Spinal cord (tissue), 10 donors: ENCODE results near the gene SRPRB. TPM values are rescaled to one million over a fixed set of nuclear protein-coding genes. Genes with fewer than 3 reads are reported as not detected.

Experiments
- DNase-seq, 6 donors: peaks; one replicate each; pipeline versions ENCODE4 v3.0.0 to v3.0.0-alpha.2; 2013 to 2015; ENCODE audit warnings: low spot score in 6 of 6, low read depth in 4 of 6
- H3K27ac ChIP-seq: one replicate; pipeline ENCODE4 v1.5.1; 2013; ENCODE audit warnings: low read depth, low read length, control low read depth
- H3K27me3 ChIP-seq: one replicate; pipeline ENCODE4 v1.6.1; 2013; ENCODE audit warnings: low read length; ENCODE audit not compliant: control insufficient read depth, insufficient read depth
- H3K36me3 ChIP-seq: one replicate; pipeline ENCODE4 v1.6.1; 2013; ENCODE audit warnings: low read length; ENCODE audit not compliant: control insufficient read depth, insufficient read depth
- H3K4me1 ChIP-seq: one replicate; pipeline ENCODE4 v1.6.1; 2013; ENCODE audit warnings: low read length; ENCODE audit not compliant: control insufficient read depth, insufficient read depth
- H3K4me3 ChIP-seq: one replicate; pipeline ENCODE4 v1.5.1; 2013; ENCODE audit warnings: low read depth, low read length, control low read depth
- H3K9me3 ChIP-seq: one replicate; pipeline ENCODE4 v1.6.1; 2013; ENCODE audit warnings: low read length; ENCODE audit not compliant: control insufficient read depth, insufficient read depth
- WGBS: methylation state at CpG from one replicate; pipeline ENCODE4 v1.1.5; 2013; ENCODE audit warnings: missing lambda C conversion rate; ENCODE audit not compliant: insufficient coverage; 5-methylcytosine and 5-hydroxymethylcytosine counted together
- polyA plus RNA-seq, 2 donors: library from polyadenylated mRNA; unstranded; fragments of 120-200 nt; gene quantifications; one replicate each; pipeline ENCODE4 v1.2.1, GENCODE V29; 2013; ENCODE audit not compliant: insufficient read length in 2 of 2
- total RNA-seq, 2 donors: library from RNA; depleted of rRNA in 1 of 2; stranded (reverse); fragments of 120-200 nt in 1 of 2; fragments of >200 nt in 1 of 2; gene quantifications; one replicate each; pipeline versions ENCODE4 v1.2.3 to v1.2.4, GENCODE V29; 2013 to 2014
- donor health status: healthy.

SRPRB gene
- total and polyA plus RNA-seq, 4 donors = 56.1 to 74.6 (median 70.2) TPM

- no peaks in the 10 kb centered on the region for H3K9me3 ChIP-seq
- H3K27me3 ChIP-seq = no peaks in the 10 kb centered on the region
- no peak for DNase-seq
- 89% methylated on average over 4 of the region's 4 CpGs for WGBS
- peaks cover 86% of the 10 kb centered on the region for H3K36me3 ChIP-seq
- no peaks in the 10 kb centered on the region for H3K4me1 ChIP-seq
- no peak overlapping the region for H3K4me3 ChIP-seq
- no peak overlapping the region for H3K27ac ChIP-seq
These were observed 32.7 kb downstream of the SRPRB start for GRCh38 chr3:133838296-133838789.

GRCh38 chr3:133838916-133839800 lies 33.5 kb downstream of the SRPRB start:
- H3K4me3 ChIP-seq = no peak overlapping the region
- no peak for DNase-seq
- no peaks in the 10 kb centered on the region for H3K9me3 ChIP-seq
- no peaks in the 10 kb centered on the region for H3K4me1 ChIP-seq
- H3K36me3 ChIP-seq = peaks cover 77% of the 10 kb centered on the region
- H3K27ac ChIP-seq = no peak overlapping the region
- no peaks in the 10 kb centered on the region for H3K27me3 ChIP-seq
- 92% methylated on average over 9 of the region's 12 CpGs for WGBS

GRCh38 chr3:133840055-133840737 lies 34.6 kb downstream of the SRPRB start:
- WGBS = 95% methylated on average over 8 of the region's 9 CpGs
- Histone ChIP-seq H3K27ac (no peak overlapping the region), H3K27me3 (no peaks in the 10 kb centered on the region), H3K4me3 (no peak overlapping the region), H3K4me1 (no peaks in the 10 kb centered on the region), H3K9me3 (no peaks in the 10 kb centered on the region), H3K36me3 (peaks cover 67% of the 10 kb centered on the region)
- DNase-seq = no peak

GRCh38 chr3:133840767-133841166 lies 35.2 kb downstream of the SRPRB start:
- H3K27me3 ChIP-seq = no peaks in the 10 kb centered on the region
- no peaks in the 10 kb centered on the region for H3K4me1 ChIP-seq
- H3K9me3 ChIP-seq = no peaks in the 10 kb centered on the region
- 80% methylated on average over 3 of the region's 6 CpGs for WGBS
- H3K27ac ChIP-seq = no peak overlapping the region
- H3K36me3 ChIP-seq = peaks cover 61% of the 10 kb centered on the region
- no peak for DNase-seq
- no peak overlapping the region for H3K4me3 ChIP-seq

- no peak overlapping the region for H3K27ac ChIP-seq
- DNase-seq = no peak
- H3K36me3 ChIP-seq = peaks cover 57% of the 10 kb centered on the region
- H3K9me3 ChIP-seq = no peaks in the 10 kb centered on the region
- 94% methylated on average over 8 of the region's 8 CpGs for WGBS
- H3K4me3 ChIP-seq = no peak overlapping the region
- H3K4me1 ChIP-seq = no peaks in the 10 kb centered on the region
- no peaks in the 10 kb centered on the region for H3K27me3 ChIP-seq
These were observed 35.6 kb downstream of the SRPRB start for GRCh38 chr3:133841196-133841595.

- H3K4me1 ChIP-seq = no peaks in the 10 kb centered on the region
- H3K36me3 ChIP-seq = peaks cover 48% of the 10 kb centered on the region
- DNase-seq = no peak
- no peak overlapping the region for H3K27ac ChIP-seq
- no peaks in the 10 kb centered on the region for H3K9me3 ChIP-seq
- H3K27me3 ChIP-seq = no peaks in the 10 kb centered on the region
- no peak overlapping the region for H3K4me3 ChIP-seq
- WGBS = 90% methylated on average over 2 of the region's 4 CpGs
These were observed 36.5 kb downstream of the SRPRB start for GRCh38 chr3:133842158-133842557.

GRCh38 chr3:133843634-133844033 lies 38.0 kb downstream of the SRPRB start:
- peaks cover 34% of the 10 kb centered on the region for H3K36me3 ChIP-seq
- no peak for DNase-seq
- no peaks in the 10 kb centered on the region for H3K4me1 ChIP-seq
- 95% methylated on average over 2 of the region's 7 CpGs for WGBS
- H3K9me3 ChIP-seq = no peaks in the 10 kb centered on the region
- no peaks in the 10 kb centered on the region for H3K27me3 ChIP-seq
- no peak overlapping the region for H3K27ac ChIP-seq
- no peak overlapping the region for H3K4me3 ChIP-seq

- no peak overlapping the region for H3K4me3 ChIP-seq
- peaks cover 19% of the 10 kb centered on the region for H3K36me3 ChIP-seq
- H3K27ac ChIP-seq = no peak overlapping the region
- 93% methylated on average over 3 of the region's 4 CpGs for WGBS
- H3K9me3 ChIP-seq = no peaks in the 10 kb centered on the region
- no peak for DNase-seq
- H3K4me1 ChIP-seq = no peaks in the 10 kb centered on the region
- no peaks in the 10 kb centered on the region for H3K27me3 ChIP-seq
These were observed 39.5 kb downstream of the SRPRB start for GRCh38 chr3:133845127-133845526.

- Histone ChIP-seq H3K27me3 (no peaks in the 10 kb centered on the region), H3K4me1 (peaks cover 11% of the 10 kb centered on the region), H3K9me3 (no peaks in the 10 kb centered on the region), H3K4me3 (no peak overlapping the region), H3K36me3 (peaks cover 3% of the 10 kb centered on the region), H3K27ac (no peak overlapping the region)
- no peak for DNase-seq
These were observed 43.7 kb downstream of the SRPRB start for GRCh38 chr3:133849346-133849745.
